WERI-Rb-1 (cell line): ENCODE measurements around the gene ZNF410.

Source experiments
- DNase-seq: peaks from one replicate; pipeline ENCODE4 v3.0.0-alpha.2; 2020
- H3K27ac ChIP-seq: fragments of 250-450 bp; sonication (Bioruptor Pico); 2 replicates; pipeline ENCODE4 v1.5.1; 2020; ENCODE audit warnings: mild to moderate bottlenecking, moderate library complexity
- H3K27me3 ChIP-seq: fragments of 250-450 bp; sonication (Bioruptor Pico); 2 replicates; pipeline ENCODE4 v1.5.1; 2021; ENCODE audit warnings: mild to moderate bottlenecking, low read depth, moderate library complexity; ENCODE audit not compliant: insufficient read depth, severe bottlenecking
- H3K36me3 ChIP-seq: fragments of 250-450 bp; sonication (Bioruptor Pico); 2 replicates; pipeline ENCODE4 v1.5.1; 2020; ENCODE audit warnings: mild to moderate bottlenecking, moderate library complexity
- H3K4me3 ChIP-seq: 2 replicates; pipeline ENCODE4 v1.5.1; 2011; ENCODE audit warnings: low read depth, mild to moderate bottlenecking, control low read depth, low read length
- H3K9me3 ChIP-seq: fragments of 250-450 bp; sonication (Bioruptor Pico); 2 replicates; pipeline ENCODE4 v1.5.1; 2021; ENCODE audit warnings: mild to moderate bottlenecking, moderate library complexity; ENCODE audit not compliant: severe bottlenecking
- TF ChIP-seq, protein P1 (sequence below): IDR thresholded peaks from 2 replicates; pipeline ENCODE4 v1.5.1; 2011; ENCODE audit warnings: low read depth, mild to moderate bottlenecking, control low read depth, inconsistent platforms, low read length

Gene ZNF410

DNA sequence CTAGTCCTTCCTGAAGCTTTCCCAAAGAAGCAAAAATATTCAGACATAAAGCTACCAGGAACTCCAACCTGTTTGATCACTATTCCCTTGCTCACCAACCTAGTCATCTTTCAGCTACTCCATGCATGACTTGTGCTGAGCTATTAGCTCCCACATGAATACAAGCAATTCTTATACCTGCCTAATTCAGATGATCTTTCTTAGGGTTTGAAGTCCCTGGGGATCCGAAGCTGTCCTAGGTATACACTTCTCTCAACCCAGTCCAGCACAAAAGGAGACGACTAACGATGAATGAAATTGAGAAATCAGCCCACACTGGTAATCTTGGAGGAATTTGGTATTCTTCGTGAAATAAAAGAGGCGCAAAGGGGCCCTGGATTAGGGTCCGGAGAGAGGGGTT, 35.7 kb upstream of the ZNF410 start:
- Histone ChIP-seq H3K27me3 (no peaks in the 10 kb centered on the region), H3K9me3 (no peaks in the 10 kb centered on the region), H3K4me3 (peak overlapping the region; percentile 89), H3K36me3 (no peaks in the 10 kb centered on the region; the same call in none of the 2 replicates), H3K27ac (peak overlapping the region; percentile 90)
- TF ChIP-seq, protein P1, sequence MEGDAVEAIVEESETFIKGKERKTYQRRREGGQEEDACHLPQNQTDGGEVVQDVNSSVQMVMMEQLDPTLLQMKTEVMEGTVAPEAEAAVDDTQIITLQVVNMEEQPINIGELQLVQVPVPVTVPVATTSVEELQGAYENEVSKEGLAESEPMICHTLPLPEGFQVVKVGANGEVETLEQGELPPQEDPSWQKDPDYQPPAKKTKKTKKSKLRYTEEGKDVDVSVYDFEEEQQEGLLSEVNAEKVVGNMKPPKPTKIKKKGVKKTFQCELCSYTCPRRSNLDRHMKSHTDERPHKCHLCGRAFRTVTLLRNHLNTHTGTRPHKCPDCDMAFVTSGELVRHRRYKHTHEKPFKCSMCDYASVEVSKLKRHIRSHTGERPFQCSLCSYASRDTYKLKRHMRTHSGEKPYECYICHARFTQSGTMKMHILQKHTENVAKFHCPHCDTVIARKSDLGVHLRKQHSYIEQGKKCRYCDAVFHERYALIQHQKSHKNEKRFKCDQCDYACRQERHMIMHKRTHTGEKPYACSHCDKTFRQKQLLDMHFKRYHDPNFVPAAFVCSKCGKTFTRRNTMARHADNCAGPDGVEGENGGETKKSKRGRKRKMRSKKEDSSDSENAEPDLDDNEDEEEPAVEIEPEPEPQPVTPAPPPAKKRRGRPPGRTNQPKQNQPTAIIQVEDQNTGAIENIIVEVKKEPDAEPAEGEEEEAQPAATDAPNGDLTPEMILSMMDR, result no peak
- no peak for DNase-seq

DNA sequence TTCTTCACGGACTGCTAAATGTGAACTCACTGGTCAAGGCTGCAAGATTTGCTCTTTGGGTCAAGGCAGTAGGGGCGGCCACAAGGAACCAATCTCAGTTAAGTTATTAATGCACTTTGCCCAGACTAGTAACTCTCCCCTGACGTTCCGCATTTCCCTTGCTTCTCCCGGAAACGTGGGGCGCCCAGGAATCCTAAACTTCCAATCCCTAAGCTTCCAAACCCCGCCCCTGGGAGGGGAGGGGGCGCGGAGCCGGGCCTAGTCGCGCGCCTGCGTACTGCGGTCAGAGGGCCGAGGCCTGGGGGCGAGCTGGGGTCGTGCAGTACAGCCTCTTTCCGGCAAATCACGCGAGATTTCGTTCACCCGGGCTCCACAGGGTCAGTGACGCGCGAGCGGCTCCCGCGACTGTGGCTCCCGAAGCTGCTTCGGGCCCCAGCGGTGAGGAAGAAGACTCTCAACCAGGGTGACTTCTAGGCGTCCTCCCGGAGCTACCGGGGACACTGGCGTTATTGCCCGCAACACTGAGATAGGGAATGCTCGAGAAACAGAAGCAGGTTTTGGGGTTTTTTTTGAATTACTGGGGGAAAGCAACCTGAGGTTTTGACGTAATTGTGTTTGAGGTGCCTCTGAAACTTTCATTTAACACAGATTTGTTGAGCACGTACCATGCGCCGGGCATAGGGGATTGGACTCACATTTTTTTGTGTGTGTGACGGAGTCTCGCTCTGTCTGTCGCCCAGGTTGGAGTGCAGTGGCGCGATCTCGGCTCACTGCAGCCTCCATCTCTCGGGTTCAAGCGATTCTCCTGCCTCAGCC, 34.9 kb upstream of the ZNF410 start, which contains the start of gene PTGR2:
Gene PTGR2 (plus strand): TSS at position 265 of the 816 bp plus-strand sequence. CDS start 7,032 bp downstream, outside the sequence.
- Histone ChIP-seq H3K36me3 (no peaks in the 10 kb centered on the region; the same call in none of the 2 replicates), H3K9me3 (no peaks in the 10 kb centered on the region), H3K27ac (peak within 1 kb of the TSS; percentile 90), H3K4me3 (peak within 1 kb of the TSS; percentile 89), H3K27me3 (no peaks in the 10 kb centered on the region)
- peak; percentile 97 for DNase-seq
- TF ChIP-seq, protein P1, result no peak

DNA sequence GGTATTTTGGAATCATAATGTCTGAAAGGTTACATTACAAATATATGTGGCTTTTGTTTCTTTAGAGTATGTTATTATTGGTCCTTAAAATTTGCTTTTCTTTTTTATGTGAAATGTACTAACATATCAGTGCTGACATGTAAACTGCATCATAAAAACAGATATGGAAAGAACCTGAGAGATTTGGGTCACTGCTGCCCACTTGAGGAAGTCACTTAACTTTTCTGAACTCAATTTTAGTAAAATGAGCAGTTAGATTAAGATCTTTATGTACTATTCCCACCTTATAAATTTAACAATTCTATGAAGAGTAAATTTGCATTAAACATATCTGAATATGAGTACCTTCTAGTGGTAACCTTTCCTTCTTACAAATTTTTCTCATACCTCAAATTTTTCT, 27.5 kb upstream of the ZNF410 start:
- TF ChIP-seq, protein P1, result no peak
- H3K27ac ChIP-seq, result no peak overlapping the region
- DNase-seq, result no peak
- peaks cover 32% of the 10 kb centered on the region for H3K36me3 ChIP-seq
- no peaks in the 10 kb centered on the region for H3K27me3 ChIP-seq
- no peaks in the 10 kb centered on the region for H3K9me3 ChIP-seq
- no peak overlapping the region for H3K4me3 ChIP-seq

DNA sequence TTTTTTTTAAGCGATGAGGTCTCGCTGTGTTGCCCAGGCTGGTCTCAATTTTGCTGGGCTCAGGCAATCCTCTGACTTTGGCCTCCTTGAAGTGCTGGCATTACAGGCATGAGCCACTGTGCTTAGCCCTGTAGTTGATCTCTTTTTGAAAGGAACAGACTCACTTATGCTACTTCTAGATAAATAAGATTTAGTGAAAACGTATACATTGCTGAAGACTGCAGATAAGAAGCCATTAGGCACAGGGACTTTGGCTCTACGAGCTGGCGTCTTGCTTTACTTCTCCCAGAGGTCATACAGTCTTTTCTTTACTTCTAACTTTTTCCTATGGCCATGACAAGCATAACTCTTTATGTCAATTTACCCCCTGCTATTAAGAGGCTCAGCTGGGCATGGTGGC, 25.6 kb upstream of the ZNF410 start:
- no peaks in the 10 kb centered on the region for H3K9me3 ChIP-seq
- no peaks in the 10 kb centered on the region for H3K27me3 ChIP-seq
- no peak overlapping the region for H3K4me3 ChIP-seq
- DNase-seq, result no peak
- H3K27ac ChIP-seq, result no peak overlapping the region
- TF ChIP-seq, protein P1, result no peak
- H3K36me3 ChIP-seq, result peaks cover 40% of the 10 kb centered on the region

DNA sequence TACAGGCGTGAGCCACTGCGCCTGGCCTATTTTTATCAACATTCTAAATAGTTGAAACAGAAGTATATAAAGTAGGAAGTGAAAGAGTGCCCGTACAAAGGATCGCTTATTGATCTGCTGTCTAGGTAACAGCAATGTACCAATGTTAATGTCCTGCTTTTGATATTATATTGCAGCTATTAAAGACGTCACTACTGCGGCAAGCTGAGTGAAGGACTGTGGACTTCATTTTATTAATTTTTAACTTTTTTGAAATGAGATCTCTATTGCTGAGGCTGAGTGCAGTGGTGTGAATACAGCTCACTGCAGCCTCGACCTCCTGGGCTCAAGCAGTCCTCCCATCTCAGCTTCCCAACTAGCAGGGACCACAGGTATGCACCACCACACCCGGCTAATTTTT, 24.2 kb upstream of the ZNF410 start:
- TF ChIP-seq, protein P1, result no peak
- Histone ChIP-seq H3K27ac (no peak overlapping the region), H3K27me3 (no peaks in the 10 kb centered on the region), H3K9me3 (no peaks in the 10 kb centered on the region), H3K36me3 (peaks cover 40% of the 10 kb centered on the region), H3K4me3 (no peak overlapping the region)
- no peak for DNase-seq

DNA sequence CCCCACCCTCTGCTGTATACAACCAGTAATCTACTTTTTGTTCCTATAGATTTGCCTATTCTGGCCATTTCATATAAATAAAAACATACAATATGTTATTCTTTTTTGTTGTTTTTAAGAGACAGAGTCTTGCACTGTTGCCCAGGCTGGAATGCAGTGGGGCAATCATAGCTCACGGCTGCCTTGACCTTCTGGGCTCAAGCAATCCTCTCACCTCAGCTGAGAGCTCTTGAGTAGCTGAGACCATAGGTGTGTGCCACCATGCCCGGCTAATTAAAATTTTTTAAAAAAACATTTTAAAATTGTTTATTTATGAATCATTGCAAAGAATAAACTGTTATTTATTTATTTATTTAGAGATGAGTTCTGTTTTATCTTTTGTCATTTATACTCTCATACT, 23.4 kb upstream of the ZNF410 start:
- Histone ChIP-seq H3K36me3 (peaks cover 45% of the 10 kb centered on the region), H3K27ac (no peak overlapping the region), H3K4me3 (no peak overlapping the region), H3K27me3 (no peaks in the 10 kb centered on the region), H3K9me3 (no peaks in the 10 kb centered on the region)
- DNase-seq, result no peak
- TF ChIP-seq, protein P1, result no peak
